Erythroblast (primary cell): Measurements from ENCODE around the gene DLL4.

Experiments used
- GATA1 ChIP-seq: IDR thresholded peaks from 2 replicates; pipeline ENCODE4 v1.6.1; 2011; ENCODE audit warnings: low read depth, mild to moderate bottlenecking, control low read depth, low read length, moderate library complexity
- POLR2A ChIP-seq: IDR thresholded peaks from 2 replicates; pipeline ENCODE4 v1.6.1; 2011; ENCODE audit warnings: mild to moderate bottlenecking, low read length

- TF ChIP-seq POLR2A: no peak
- no peak for TF ChIP-seq GATA1
Measured at GRCh38 chr15:40941068-40941527, 12.0 kb downstream of the DLL4 start.
